ENCODE data around the gene TTLL5. TPM values are rescaled to one million over a fixed set of nuclear protein-coding genes. Genes with fewer than 3 reads are reported as not detected.
"Not testable (repeated sequence)": the region's sequence is repeated elsewhere in the genome, so short reads cannot be mapped to it uniquely, and the experiment has no call there.

TTLL5 gene
- total RNA-seq, 1 donor from 2014 or later = 17.8 TPM

- intact Hi-C loops (cut with DNase I) = loop anchor here (1.0 kb wide), 2 partner anchors 76 to 197 kb away; no protein-coding TSS in a partner anchor
- ATAC-seq (peak; percentile 55), DNase-seq (ENCODE audit: missing footprints) (no peak)
These were observed 245.7 kb downstream of the TTLL5 start for GRCh38 chr14:75906680-75907280.

- intact Hi-C loops (cut with DNase I) = loop anchor here (1.0 kb wide), 1 partner anchor 74 kb away; no protein-coding TSS in a partner anchor
- DNase-seq (ENCODE audit: missing footprints) (no peak), ATAC-seq (no peak)
These were observed 246.8 kb downstream of the TTLL5 start for GRCh38 chr14:75907756-75908359.

- intact Hi-C loops (cut with DNase I) = no loop called here
- no peak for DNase-seq (ENCODE audit: missing footprints)
These were observed 248.6 kb downstream of the TTLL5 start for GRCh38 chr14:75909630-75910029.

GRCh38 chr14:75910048-75910447 lies 249.0 kb downstream of the TTLL5 start:
- no peak for ATAC-seq
- no peak for DNase-seq (ENCODE audit: missing footprints)
- intact Hi-C loops (cut with DNase I) = no loop called here

More at GRCh38 chr14:75909630-75910029, 248.6 kb downstream of the TTLL5 start:
- no peak for ATAC-seq

- intact Hi-C loops (cut with DNase I) = no loop called here
- no peak for DNase-seq (ENCODE audit: missing footprints)
- no peak for ATAC-seq
These were observed 250.8 kb downstream of the TTLL5 start for GRCh38 chr14:75911883-75912282.

- intact Hi-C loops (cut with DNase I) = no loop called here
- ATAC-seq = no peak
- no peak for DNase-seq (ENCODE audit: missing footprints)
These were observed 252.1 kb downstream of the TTLL5 start for GRCh38 chr14:75913183-75913582.

- DNase-seq (ENCODE audit: missing footprints) (no peak), ATAC-seq (no peak)
- intact Hi-C loops (cut with DNase I) = no loop called here
These were observed 254.0 kb downstream of the TTLL5 start for GRCh38 chr14:75915045-75915444.

- DNase-seq (ENCODE audit: missing footprints) (no peak), ATAC-seq (no peak)
- intact Hi-C loops (cut with DNase I) = no loop called here
These were observed 256.4 kb downstream of the TTLL5 start for GRCh38 chr14:75917322-75917945.

- ATAC-seq = no peak
- no peak for DNase-seq (ENCODE audit: missing footprints)
- intact Hi-C loops (cut with DNase I) = no loop called here
These were observed 256.9 kb downstream of the TTLL5 start for GRCh38 chr14:75917946-75918335.

- intact Hi-C loops (cut with DNase I); ATAC-seq; DNase-seq (ENCODE audit: missing footprints): not testable (repeated sequence)
These were observed 259.4 kb downstream of the TTLL5 start for GRCh38 chr14:75920421-75920820.

- DNase-seq (ENCODE audit: missing footprints); ATAC-seq; intact Hi-C loops (cut with DNase I): not testable (repeated sequence)
These were observed 264.2 kb downstream of the TTLL5 start for GRCh38 chr14:75925141-75925840.

GRCh38 chr14:75926431-75927115 lies 265.5 kb downstream of the TTLL5 start:
- intact Hi-C loops (cut with DNase I) = no loop called here
- no peak for ATAC-seq
- no peak for DNase-seq (ENCODE audit: missing footprints)

GRCh38 chr14:75927564-75928087 lies 266.6 kb downstream of the TTLL5 start:
- no peak for DNase-seq (ENCODE audit: missing footprints)
- intact Hi-C loops (cut with DNase I) = no loop called here
- no peak for ATAC-seq

GRCh38 chr14:75928690-75929181 lies 267.7 kb downstream of the TTLL5 start:
- ATAC-seq = no peak
- intact Hi-C loops (cut with DNase I) = no loop called here
- DNase-seq (ENCODE audit: missing footprints) = no peak

- DNase-seq (ENCODE audit: missing footprints) (no peak), ATAC-seq (no peak)
- intact Hi-C loops (cut with DNase I) = no loop called here
These were observed 272.8 kb downstream of the TTLL5 start for GRCh38 chr14:75933712-75934296.

GRCh38 chr14:75934998-75935628 lies 274.1 kb downstream of the TTLL5 start:
- ATAC-seq (no peak), DNase-seq (ENCODE audit: missing footprints) (no peak)
- intact Hi-C loops (cut with DNase I) = no loop called here

GRCh38 chr14:75939200-75939599 lies 278.2 kb downstream of the TTLL5 start:
- DNase-seq (ENCODE audit: missing footprints) (no peak), ATAC-seq (no peak)
- intact Hi-C loops (cut with DNase I) = no loop called here

- intact Hi-C loops (cut with DNase I) = no loop called here
- peak; percentile 68 for ATAC-seq
- no peak for DNase-seq (ENCODE audit: missing footprints)
These were observed 280.0 kb downstream of the TTLL5 start for GRCh38 chr14:75941030-75941429.
